HG02840 (cell line): ENCODE results near the gene CORO2A.

Experiments used
- ATAC-seq: cut with Tn5 transposase; IDR thresholded peaks from one replicate; pipeline ENCODE4 v1.9.1; 2021; ENCODE audit warnings: mild to moderate bottlenecking, moderate library complexity, moderate number of reproducible peaks; ENCODE audit not compliant: unreplicated experiment, low FRiP score

Gene CORO2A

GRCh38 chr9:98173181-98173580, 19.3 kb downstream of the CORO2A start:
- ATAC-seq = no peak

GRCh38 chr9:98172604-98173003, 19.8 kb downstream of the CORO2A start:
- ATAC-seq = no peak

- no peak for ATAC-seq
These were observed 21.1 kb downstream of the CORO2A start for GRCh38 chr9:98171176-98171925.

GRCh38 chr9:98168941-98169488, 23.4 kb downstream of the CORO2A start:
- ATAC-seq = peak; percentile 65

GRCh38 chr9:98168153-98168780, 24.2 kb downstream of the CORO2A start:
- no peak for ATAC-seq

- ATAC-seq = no peak
These were observed 27.5 kb downstream of the CORO2A start for GRCh38 chr9:98164912-98165311.

GRCh38 chr9:98162613-98163012, 29.8 kb downstream of the CORO2A start:
- no peak for ATAC-seq

GRCh38 chr9:98161851-98162250, 30.6 kb downstream of the CORO2A start:
- no peak for ATAC-seq

- no peak for ATAC-seq
These were observed 32.6 kb downstream of the CORO2A start for GRCh38 chr9:98159790-98160189.

GRCh38 chr9:98159301-98159700, 33.1 kb downstream of the CORO2A start:
- no peak for ATAC-seq

GRCh38 chr9:98158071-98158831, 34.2 kb downstream of the CORO2A start:
- no peak for ATAC-seq

- no peak for ATAC-seq
These were observed 35.1 kb downstream of the CORO2A start for GRCh38 chr9:98157372-98157771.

- ATAC-seq = no peak
These were observed 37.8 kb downstream of the CORO2A start for GRCh38 chr9:98154678-98155077.

GRCh38 chr9:98152526-98152925, 39.9 kb downstream of the CORO2A start:
- ATAC-seq = no peak

- ATAC-seq = no peak
These were observed 41.7 kb downstream of the CORO2A start for GRCh38 chr9:98150721-98151120.

GRCh38 chr9:98150164-98150563, 42.3 kb downstream of the CORO2A start:
- ATAC-seq = no peak

GRCh38 chr9:98149422-98149821, 43.0 kb downstream of the CORO2A start:
- no peak for ATAC-seq

- no peak for ATAC-seq
These were observed 44.0 kb downstream of the CORO2A start for GRCh38 chr9:98148486-98148885.

GRCh38 chr9:98147582-98147981, 44.9 kb downstream of the CORO2A start:
- ATAC-seq = no peak

GRCh38 chr9:98146101-98146991, 46.1 kb downstream of the CORO2A start:
- no peak for ATAC-seq
